Panc1 (cell line): ENCODE measurements around the gene SPEG. TPM values are rescaled to one million over a fixed set of nuclear protein-coding genes. Genes with fewer than 3 reads are reported as not detected.
A peak's percentile ranks its signal among the peaks of the same experiment; 100 is the strongest.

ENCODE experiments used
- ATAC-seq: fragments of 200-7000 bp; cut with Tn5 transposase; 2 replicates; pipeline ENCODE4 v1.9.1; 2020; ENCODE audit warnings: mild to moderate bottlenecking, moderate library complexity
- BruUV-seq: library from RNA; stranded (reverse); fragments of 400-500 nt; replicated peaks from 2 replicates; lab custom pipeline; 2021; lab: Mats Ljungman, UMichigan
- CTCF ChIA-PET: fragments of 300-600 bp; sonication (Branson Sonifier 250); formaldehyde crosslinking; loops from one replicate; lab custom pipeline; 2022; ENCODE audit warnings: antibody characterized with exemption; lab: Charles Lee
- POLR2A ChIA-PET: fragments of 300-600 bp; sonication (Branson Sonifier 250); formaldehyde crosslinking; loops from one replicate; lab custom pipeline; 2022; ENCODE audit warnings: antibody characterized with exemption; lab: Charles Lee
- DNase-seq: peaks from one replicate; pipeline ENCODE4 v3.0.0-alpha.2; 2010; ENCODE audit warnings: low read depth, low spot score
- H3K27ac ChIP-seq: 2 replicates; pipeline ENCODE4 v1.5.1; 2011; ENCODE audit warnings: mild to moderate bottlenecking, low read length, inconsistent platforms
- H3K27me3 ChIP-seq: fragments of 200-500 bp; sonication (Bioruptor generic); 2 replicates; pipeline ENCODE4 v1.6.0; 2014; ENCODE audit warnings: low read length, inconsistent platforms; ENCODE audit not compliant: control insufficient read depth, insufficient read depth
- H3K36me3 ChIP-seq: fragments of 200-500 bp; sonication (Bioruptor generic); 2 replicates; pipeline ENCODE4 v1.5.1; 2014; ENCODE audit warnings: inconsistent platforms, mild to moderate bottlenecking, low read length, moderate library complexity; ENCODE audit not compliant: control insufficient read depth, insufficient read depth
- H3K4me1 ChIP-seq: 2 replicates; pipeline ENCODE4 v1.5.1; 2011; ENCODE audit warnings: inconsistent platforms, mild to moderate bottlenecking, low read length, moderate library complexity; ENCODE audit not compliant: control insufficient read depth, insufficient read depth
- H3K4me3 ChIP-seq, 2 experiments: 2 replicates each; pipeline ENCODE4 v1.5.1; 2011 to 2012; ENCODE audit warnings: low read depth in 2 of 2, low read length in 2 of 2, mild to moderate bottlenecking in 2 of 2, inconsistent platforms in 1 of 2, moderate library complexity in 1 of 2
- H3K9me3 ChIP-seq: fragments of 200-500 bp; sonication (Bioruptor generic); 2 replicates; pipeline ENCODE4 v1.5.1; 2014; ENCODE audit warnings: low read depth, mild to moderate bottlenecking, inconsistent platforms, low read length, moderate library complexity; ENCODE audit not compliant: control insufficient read depth, insufficient read depth
- POLR2AphosphoS5 ChIP-seq: IDR thresholded peaks from 2 replicates; pipeline ENCODE4 v1.6.1; 2012; ENCODE audit warnings: mild to moderate bottlenecking, low read depth, low read length, moderate library complexity
- SIN3A ChIP-seq: IDR thresholded peaks from 2 replicates; pipeline ENCODE4 v1.6.1; 2012; ENCODE audit warnings: low read depth, mild to moderate bottlenecking, low read length, moderate library complexity, borderline replicate concordance; ENCODE audit not compliant: insufficient read depth
- TCF7L2 ChIP-seq: IDR thresholded peaks from 2 replicates; pipeline ENCODE4 v1.6.1; 2011; ENCODE audit warnings: mild to moderate bottlenecking, low read depth, low read length, inconsistent platforms
- in situ Hi-C: cut with HindIII; loops from 2 replicates; pipeline ENCODE4 v1.10.0; 2016; ENCODE audit warnings: low sequenced_read_pairs, low pct_unique_long_range_greater_than_20kb
- intact Hi-C: fragments of 100-400 bp; cut with micrococcal nuclease; formaldehyde crosslinking; loops from one replicate; pipeline ENCODE4 v1.10.0; 2022; ENCODE audit not compliant: unreplicated experiment
- total RNA-seq: library from RNA; stranded (reverse); gene quantifications from one replicate; pipeline ENCODE4 v1.2.1, GENCODE V29; 2021; ENCODE audit not compliant: unreplicated experiment
- TF ChIP-seq, protein P1 (sequence below), 2 experiments: IDR thresholded peaks; 2 replicates each; pipeline ENCODE4 v1.6.1; 2011 to 2012; ENCODE audit warnings: low read depth in 2 of 2, control low read depth in 1 of 2, low read length in 1 of 2, mild to moderate bottlenecking in 1 of 2, moderate library complexity in 1 of 2; ENCODE audit not compliant: insufficient read depth in 1 of 2
- TF ChIP-seq, protein P2 (sequence below): fragments of 450-650 bp; IDR thresholded peaks from 2 replicates; pipeline ENCODE4 v1.5.1; 2017; ENCODE audit warnings: mild to moderate bottlenecking

SPEG gene
- total RNA-seq, 1 experiment from 2014 or later = 3.4 TPM

DNA sequence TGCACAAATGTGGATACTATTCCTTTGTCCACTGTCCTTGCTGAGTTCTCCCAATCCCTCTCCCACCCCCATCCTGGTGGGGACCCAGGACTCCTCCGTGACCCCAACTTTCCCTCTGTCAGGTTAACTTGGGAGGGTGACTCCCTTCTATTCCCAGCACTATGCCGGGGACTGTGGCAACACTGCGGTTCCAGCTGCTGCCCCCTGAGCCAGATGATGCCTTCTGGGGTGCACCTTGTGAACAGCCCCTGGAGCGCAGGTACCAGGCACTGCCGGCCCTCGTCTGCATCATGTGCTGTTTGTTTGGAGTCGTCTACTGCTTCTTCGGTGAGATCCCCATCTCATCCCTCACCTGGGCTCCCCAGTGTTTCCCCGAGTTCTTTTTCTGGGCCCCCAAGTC lies 109.9 kb downstream of the SPEG start:
- TF ChIP-seq POLR2AphosphoS5 = no peak
- TF ChIP-seq TCF7L2 = no peak
- TF ChIP-seq, protein P1, sequence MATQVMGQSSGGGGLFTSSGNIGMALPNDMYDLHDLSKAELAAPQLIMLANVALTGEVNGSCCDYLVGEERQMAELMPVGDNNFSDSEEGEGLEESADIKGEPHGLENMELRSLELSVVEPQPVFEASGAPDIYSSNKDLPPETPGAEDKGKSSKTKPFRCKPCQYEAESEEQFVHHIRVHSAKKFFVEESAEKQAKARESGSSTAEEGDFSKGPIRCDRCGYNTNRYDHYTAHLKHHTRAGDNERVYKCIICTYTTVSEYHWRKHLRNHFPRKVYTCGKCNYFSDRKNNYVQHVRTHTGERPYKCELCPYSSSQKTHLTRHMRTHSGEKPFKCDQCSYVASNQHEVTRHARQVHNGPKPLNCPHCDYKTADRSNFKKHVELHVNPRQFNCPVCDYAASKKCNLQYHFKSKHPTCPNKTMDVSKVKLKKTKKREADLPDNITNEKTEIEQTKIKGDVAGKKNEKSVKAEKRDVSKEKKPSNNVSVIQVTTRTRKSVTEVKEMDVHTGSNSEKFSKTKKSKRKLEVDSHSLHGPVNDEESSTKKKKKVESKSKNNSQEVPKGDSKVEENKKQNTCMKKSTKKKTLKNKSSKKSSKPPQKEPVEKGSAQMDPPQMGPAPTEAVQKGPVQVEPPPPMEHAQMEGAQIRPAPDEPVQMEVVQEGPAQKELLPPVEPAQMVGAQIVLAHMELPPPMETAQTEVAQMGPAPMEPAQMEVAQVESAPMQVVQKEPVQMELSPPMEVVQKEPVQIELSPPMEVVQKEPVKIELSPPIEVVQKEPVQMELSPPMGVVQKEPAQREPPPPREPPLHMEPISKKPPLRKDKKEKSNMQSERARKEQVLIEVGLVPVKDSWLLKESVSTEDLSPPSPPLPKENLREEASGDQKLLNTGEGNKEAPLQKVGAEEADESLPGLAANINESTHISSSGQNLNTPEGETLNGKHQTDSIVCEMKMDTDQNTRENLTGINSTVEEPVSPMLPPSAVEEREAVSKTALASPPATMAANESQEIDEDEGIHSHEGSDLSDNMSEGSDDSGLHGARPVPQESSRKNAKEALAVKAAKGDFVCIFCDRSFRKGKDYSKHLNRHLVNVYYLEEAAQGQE (IDR thresholded peaks at IDR 0.05; ENCODE audit: insufficient read depth in 1 of 2, low read depth in 2 of 2, low read length in 1 of 2) = 0 out of 4 replicates have a peak, but pooled peaks of 1 of the 2 experiments have one; percentile 25
- Histone ChIP-seq H3K4me1 (peaks cover 9% of the 10 kb centered on the region; the same call in 1 of the 2 replicates), H3K27me3 (no peaks in the 10 kb centered on the region), H3K9me3 (no peaks in the 10 kb centered on the region), H3K27ac (no peak overlapping the region), H3K4me3 (peak overlapping the region; percentile 62 to 70), H3K36me3 (0 out of 2 replicates have a peak, but pooled peaks cover 2% of the 10 kb centered on the region)
- no peak for ATAC-seq
- intact Hi-C loops (loop anchor here (5.0 kb wide), 1 partner anchor 83 kb away; the partner anchor contains the start of gene SLC4A3), in situ Hi-C loops (no loop called here)
- no TSS peak for BruUV-seq
- ChIA-PET CTCF (no interaction called here), POLR2A (no interaction called here)
- DNase-seq = no peak

DNA sequence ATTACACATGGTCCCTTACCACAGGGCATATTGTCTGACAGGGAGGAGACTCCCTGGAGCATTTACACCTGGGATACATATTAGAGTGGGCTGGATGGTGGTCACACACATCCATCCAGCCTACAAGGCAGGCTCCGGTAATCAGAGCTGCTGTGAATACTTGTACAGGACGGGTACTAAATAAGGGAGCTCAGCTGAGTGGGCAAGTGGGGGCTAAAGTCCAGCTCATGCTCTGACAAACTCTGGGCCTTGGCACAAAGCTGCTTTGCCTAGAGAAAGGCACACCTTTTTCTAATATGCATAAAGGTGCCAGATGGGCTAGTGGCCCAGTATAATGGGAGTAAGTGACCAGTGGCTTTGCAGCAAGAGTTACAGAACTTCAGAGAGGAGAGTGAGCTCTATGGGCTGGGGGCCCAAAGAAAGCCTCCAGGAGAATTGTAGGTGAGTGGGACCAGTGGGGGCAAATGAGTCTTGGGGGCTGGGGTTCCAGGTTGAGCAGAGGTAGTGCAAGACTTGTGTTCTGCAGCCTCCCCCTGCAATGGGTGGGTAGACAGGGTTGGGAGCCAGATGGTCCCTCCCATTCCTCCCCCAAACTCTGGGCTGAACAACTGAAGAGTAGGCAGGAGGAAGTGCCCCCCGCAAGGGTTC lies 110.8 kb downstream of the SPEG start:
- Histone ChIP-seq H3K9me3 (no peaks in the 10 kb centered on the region), H3K36me3 (0 out of 2 replicates have a peak, but pooled peaks cover 2% of the 10 kb centered on the region), H3K27ac (no peak overlapping the region), H3K27me3 (no peaks in the 10 kb centered on the region), H3K4me1 (peaks cover 9% of the 10 kb centered on the region; the same call in 1 of the 2 replicates), H3K4me3 (no peak overlapping the region)
- ATAC-seq (no peak), DNase-seq (no peak)
- BruUV-seq = no TSS peak
- intact Hi-C loops (no loop called here), in situ Hi-C loops (no loop called here)
- TF ChIP-seq, protein P1 (IDR thresholded peaks at IDR 0.05; ENCODE audit: insufficient read depth in 1 of 2, low read depth in 2 of 2, low read length in 1 of 2) = no peak
- TF ChIP-seq POLR2AphosphoS5 (no peak), SIN3A (no peak), TCF7L2 (no peak)
- TF ChIP-seq, protein P2, sequence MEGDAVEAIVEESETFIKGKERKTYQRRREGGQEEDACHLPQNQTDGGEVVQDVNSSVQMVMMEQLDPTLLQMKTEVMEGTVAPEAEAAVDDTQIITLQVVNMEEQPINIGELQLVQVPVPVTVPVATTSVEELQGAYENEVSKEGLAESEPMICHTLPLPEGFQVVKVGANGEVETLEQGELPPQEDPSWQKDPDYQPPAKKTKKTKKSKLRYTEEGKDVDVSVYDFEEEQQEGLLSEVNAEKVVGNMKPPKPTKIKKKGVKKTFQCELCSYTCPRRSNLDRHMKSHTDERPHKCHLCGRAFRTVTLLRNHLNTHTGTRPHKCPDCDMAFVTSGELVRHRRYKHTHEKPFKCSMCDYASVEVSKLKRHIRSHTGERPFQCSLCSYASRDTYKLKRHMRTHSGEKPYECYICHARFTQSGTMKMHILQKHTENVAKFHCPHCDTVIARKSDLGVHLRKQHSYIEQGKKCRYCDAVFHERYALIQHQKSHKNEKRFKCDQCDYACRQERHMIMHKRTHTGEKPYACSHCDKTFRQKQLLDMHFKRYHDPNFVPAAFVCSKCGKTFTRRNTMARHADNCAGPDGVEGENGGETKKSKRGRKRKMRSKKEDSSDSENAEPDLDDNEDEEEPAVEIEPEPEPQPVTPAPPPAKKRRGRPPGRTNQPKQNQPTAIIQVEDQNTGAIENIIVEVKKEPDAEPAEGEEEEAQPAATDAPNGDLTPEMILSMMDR = no peak
- ChIA-PET CTCF (no interaction called here), POLR2A (interaction anchor here (0.6 kb wide), 1 partner anchor 142 kb away, joined by 8 read pairs; no protein-coding TSS in a partner anchor)
